NCI-H345 (cell line): ENCODE data around the gene AGBL2.
"Not testable (repeated sequence)": the region's sequence is repeated elsewhere in the genome, so short reads cannot be mapped to it uniquely, and the experiment has no call there.

Experiments
- DNase-seq: peaks from one replicate; lab custom pipeline; 2025; lab: John Stamatoyannopoulos, UW

Gene AGBL2

GRCh38 chr11:47715082-47715669, at the start of gene AGBL2:
Gene AGBL2 (minus strand): TSS chr11:47715369. CDS start chr11:47714650, 719 bp downstream.
- peak; percentile 89 for DNase-seq

- DNase-seq = not testable (repeated sequence)
Observed at GRCh38 chr11:47759291-47759690, 44.1 kb upstream of the AGBL2 start.

GRCh38 chr11:47756208-47756607, 41.0 kb upstream of the AGBL2 start:
- no peak for DNase-seq

- no peak for DNase-seq
Observed at GRCh38 chr11:47750725-47751124, 35.6 kb upstream of the AGBL2 start.

- not testable (repeated sequence) for DNase-seq
Observed at GRCh38 chr11:47742494-47742893, 27.3 kb upstream of the AGBL2 start.

- not testable (repeated sequence) for DNase-seq
Observed at GRCh38 chr11:47737817-47738216, 22.6 kb upstream of the AGBL2 start.

GRCh38 chr11:47732271-47732670, 17.1 kb upstream of the AGBL2 start:
- DNase-seq = no peak

GRCh38 chr11:47731475-47731874, 16.3 kb upstream of the AGBL2 start:
- DNase-seq = no peak

GRCh38 chr11:47726878-47727514, 11.8 kb upstream of the AGBL2 start:
- DNase-seq = no peak

- DNase-seq = no peak
Observed at GRCh38 chr11:47726118-47726442, 10.9 kb upstream of the AGBL2 start.

- no peak for DNase-seq
Observed at GRCh38 chr11:47725442-47726117, 10.4 kb upstream of the AGBL2 start.

GRCh38 chr11:47724041-47724729, 9.0 kb upstream of the AGBL2 start:
- no peak for DNase-seq

- no peak for DNase-seq
Observed at GRCh38 chr11:47723041-47723440, 7.9 kb upstream of the AGBL2 start.

- no peak for DNase-seq
Observed at GRCh38 chr11:47720651-47721050, 5.5 kb upstream of the AGBL2 start.

- DNase-seq = no peak
Observed at GRCh38 chr11:47716692-47717091, 1.5 kb upstream of the AGBL2 start.

- peak; percentile 42 for DNase-seq
Observed at GRCh38 chr11:47714554-47715081, 551 bp downstream of the AGBL2 start.

- DNase-seq = no peak
Observed at GRCh38 chr11:47711816-47712215, 3.4 kb downstream of the AGBL2 start.

GRCh38 chr11:47711225-47711624, 3.9 kb downstream of the AGBL2 start:
- DNase-seq = no peak

GRCh38 chr11:47707275-47707786, 7.8 kb downstream of the AGBL2 start:
- not testable (repeated sequence) for DNase-seq

- no peak for DNase-seq
Observed at GRCh38 chr11:47705721-47706120, 9.4 kb downstream of the AGBL2 start.

- DNase-seq = no peak
Observed at GRCh38 chr11:47691979-47692378, 23.2 kb downstream of the AGBL2 start.

- DNase-seq = no peak
Observed at GRCh38 chr11:47689480-47689879, 25.7 kb downstream of the AGBL2 start.
